ENCODE measurements around the gene MAP7. TPM values are rescaled to one million over a fixed set of nuclear protein-coding genes. Genes with fewer than 3 reads are reported as not detected.
"Not testable (repeated sequence)": the region's sequence is repeated elsewhere in the genome, so short reads cannot be mapped to it uniquely, and the experiment has no call there.

The MAP7 gene
- total RNA-seq, 1 donor from 2014 or later, result 0.06 TPM

DNA sequence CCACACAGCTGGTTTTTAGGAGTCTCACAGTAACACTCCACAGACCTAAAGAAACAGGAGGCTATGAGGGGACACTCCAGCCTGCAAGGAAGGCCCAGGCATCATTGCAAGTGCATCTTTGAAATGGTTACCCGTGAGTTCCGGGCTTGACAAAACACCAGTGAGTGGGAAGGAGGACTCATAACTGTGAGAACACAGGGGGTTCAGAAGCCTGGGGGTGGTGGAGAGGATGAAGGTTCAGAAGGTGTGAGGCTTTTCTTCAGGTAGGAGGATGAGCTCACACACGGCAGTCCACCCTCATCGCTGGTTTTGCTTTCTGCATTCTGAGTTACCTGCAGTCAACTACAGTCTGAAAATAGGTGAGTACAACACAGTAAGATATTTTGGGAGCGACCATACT is 39.9 kb downstream of the MAP7 start:
- no peak for DNase-seq (ENCODE audit: extremely low read depth, low read depth, low spot score)

DNA sequence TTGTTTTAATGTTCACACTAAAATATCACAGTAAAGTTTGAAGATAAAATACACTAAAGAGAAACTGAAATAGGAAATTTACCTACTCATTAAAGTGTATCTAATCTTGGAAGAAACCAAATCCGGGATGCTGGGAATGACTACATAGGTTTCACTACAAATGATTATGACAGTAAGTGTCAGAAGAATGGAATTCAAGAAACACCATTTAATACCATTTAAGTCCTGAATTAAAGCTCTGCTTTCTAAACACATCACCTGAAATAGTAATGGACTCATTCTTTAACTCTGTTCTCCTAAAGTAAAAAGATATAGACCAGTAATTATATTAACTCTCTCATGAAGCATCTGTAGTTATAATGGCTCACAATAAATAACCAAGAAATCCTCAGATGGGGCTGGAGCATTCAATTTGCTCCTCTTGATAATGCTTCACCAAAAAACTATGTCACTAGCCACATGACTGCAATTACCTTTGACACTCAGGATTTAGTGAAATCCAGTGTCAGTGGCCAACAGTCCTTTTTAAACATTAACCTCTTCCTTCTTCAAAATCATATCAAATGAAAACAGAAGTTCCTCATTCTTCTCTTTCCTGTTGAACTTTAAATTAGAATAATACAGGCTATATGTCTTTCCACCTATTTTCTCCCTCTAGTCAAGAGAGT is 41.4 kb downstream of the MAP7 start:
- no peak for DNase-seq (ENCODE audit: extremely low read depth, low read depth, low spot score)

DNA sequence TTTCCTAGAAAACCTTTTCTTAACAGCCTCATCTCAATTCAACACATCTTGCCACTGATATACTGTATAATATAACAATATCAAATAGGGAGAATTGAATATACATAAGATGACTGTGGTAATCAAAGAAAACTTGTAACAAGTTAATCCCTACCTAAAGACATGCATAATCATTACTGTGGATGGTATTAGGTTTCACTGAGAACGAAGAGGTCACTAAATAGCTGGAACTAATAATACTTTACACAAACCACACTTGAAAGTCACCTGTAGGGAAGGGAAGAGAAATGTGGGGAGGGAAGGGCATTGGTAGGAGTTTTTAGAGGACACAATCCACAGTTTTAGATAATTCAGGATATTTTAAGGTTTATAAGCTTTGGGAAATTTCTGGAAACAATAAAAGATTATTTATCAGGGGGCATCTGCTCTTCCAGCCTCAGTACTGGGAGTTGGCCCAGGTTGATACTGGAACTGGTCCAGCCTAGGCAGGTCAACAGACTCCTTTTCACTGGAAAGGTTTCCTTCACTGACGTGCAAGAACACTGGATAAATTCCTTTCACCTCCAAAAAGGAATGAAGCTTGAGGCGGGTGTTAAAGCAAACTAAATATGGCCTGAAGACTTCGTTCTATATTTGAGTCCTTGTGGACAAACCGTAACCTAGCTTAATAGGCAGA is 44.0 kb downstream of the MAP7 start:
- DNase-seq (ENCODE audit: extremely low read depth, low read depth, low spot score), result no peak

DNA sequence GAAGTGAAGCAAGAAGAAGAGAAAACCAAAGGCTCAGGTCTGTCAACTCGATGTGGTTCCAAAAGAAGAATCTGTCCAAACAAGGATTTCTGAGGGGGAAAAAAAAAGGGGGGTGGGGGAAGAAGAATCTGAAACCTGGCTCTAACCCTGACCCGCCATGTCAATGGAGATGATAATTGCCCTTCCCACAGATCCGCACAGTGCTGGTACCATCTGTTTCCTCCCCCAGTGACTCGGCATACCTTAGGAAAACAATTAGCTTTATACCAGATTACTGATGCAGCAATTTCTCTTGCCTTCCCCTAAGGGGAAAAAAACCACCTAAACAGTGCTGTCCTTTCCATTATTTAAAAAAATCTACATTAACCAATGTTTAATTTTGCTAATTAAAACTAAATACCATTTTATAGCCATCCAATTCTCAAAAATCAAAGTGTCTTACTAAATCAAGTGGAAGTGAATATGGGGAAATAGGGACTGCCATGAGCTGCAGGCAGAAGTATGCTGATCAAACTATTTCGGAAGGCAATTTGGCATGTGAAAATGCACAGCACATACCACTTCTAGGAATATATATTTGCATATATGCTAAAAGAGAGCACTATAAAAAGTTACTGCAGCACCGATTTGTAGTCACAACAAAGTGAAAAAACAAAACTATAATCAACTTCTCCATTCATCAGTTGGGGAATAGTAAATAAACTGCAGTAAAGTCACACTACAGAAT is 46.8 kb downstream of the MAP7 start:
- no peak for DNase-seq (ENCODE audit: extremely low read depth, low read depth, low spot score)

DNA sequence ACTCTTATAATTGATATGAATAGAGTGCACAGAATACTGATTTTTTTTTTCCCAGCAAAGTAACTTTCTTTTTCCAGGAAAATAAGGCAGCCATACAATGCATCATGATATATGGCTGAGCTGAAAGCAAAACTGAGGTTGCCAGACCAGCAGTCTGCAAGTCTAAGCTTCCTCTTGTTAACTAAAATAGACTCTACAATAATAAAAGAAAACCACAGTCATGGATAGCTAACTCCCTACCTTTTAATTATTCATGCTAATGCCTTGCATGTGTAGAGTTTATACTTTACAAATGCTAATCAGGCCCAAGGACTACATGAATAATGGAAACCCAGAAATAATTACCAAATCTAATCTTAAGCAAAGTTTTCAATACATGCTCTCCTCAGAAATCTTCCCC is 47.4 kb downstream of the MAP7 start:
- no peak for DNase-seq (ENCODE audit: extremely low read depth, low read depth, low spot score)

DNA sequence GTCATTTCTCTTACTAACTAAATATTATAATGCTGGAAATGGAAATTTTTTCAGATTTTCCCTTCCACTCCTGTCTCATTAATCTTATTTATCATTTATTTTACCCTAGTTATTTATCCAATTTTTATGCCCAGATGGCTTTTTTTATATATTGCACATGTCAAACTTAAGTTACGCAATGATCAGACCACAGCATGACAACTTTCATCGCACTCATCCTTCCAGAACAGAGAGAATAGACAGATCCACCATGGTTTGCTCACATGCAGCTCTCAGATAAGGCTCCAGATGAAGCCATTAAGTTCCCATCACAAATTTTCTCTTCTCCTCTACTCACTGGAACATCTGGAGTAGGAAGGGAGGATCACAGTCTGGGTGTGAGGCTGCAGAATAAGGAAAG is 48.7 kb downstream of the MAP7 start:
- no peak for DNase-seq (ENCODE audit: extremely low read depth, low read depth, low spot score)

DNA sequence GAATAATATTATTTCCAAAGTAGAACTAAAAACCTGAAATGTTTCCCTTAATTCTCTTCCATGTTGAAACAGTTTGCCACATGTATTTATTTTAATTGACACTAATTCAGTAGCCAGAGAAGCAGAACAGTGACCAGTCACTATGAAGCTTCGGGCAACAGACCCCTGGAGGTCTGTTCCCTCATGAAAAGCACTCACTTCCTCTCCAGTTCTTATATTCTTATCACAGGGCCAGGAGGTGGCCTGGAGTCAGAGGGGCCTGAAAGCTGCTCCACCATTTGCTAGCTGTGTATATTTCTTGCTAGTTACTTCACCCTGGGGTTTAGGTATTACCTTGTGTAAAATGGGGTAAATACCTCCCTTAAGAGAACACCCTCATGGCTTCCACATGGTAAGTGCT is 49.1 kb downstream of the MAP7 start:
- no peak for DNase-seq (ENCODE audit: extremely low read depth, low read depth, low spot score)

DNA sequence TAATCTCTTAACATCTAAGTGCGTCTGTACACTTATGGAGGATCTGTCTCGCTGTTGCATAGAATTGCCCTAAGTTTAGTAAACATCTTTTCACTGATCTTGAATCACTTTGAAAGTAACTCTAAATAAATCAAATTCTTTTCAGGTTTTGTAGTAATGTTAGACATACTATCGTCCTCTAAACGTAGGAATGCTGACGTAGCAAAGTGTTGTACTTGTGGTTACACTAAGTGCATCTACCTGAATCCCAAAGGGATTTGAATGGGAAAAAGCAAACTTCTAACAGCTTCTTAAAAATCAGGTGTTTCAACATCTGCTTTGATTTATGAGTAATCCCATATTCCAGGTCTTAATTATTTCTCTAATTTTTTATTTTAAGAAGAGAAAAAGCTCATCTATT is 49.8 kb downstream of the MAP7 start:
- no peak for DNase-seq (ENCODE audit: extremely low read depth, low read depth, low spot score)

DNA sequence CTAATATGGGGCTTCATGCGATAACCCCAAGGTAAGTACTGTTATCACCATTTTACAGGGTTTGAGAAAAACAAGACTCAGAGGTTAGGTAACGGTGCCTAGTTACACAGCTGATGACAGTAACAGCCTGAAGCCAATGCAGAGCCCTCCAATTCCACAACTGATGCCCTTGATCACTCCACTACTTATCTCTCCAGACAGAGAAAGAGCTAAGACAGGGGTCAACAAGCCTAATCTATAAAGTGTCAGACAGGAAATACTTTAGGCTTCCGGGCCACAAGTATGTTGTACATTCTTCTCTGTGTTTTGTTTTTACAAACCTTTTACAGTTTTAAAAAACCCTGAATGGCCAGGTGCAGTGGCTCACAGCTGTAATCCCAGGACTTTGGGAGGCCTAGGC is 50.9 kb downstream of the MAP7 start:
- DNase-seq (ENCODE audit: extremely low read depth, low read depth, low spot score), result no peak

DNA sequence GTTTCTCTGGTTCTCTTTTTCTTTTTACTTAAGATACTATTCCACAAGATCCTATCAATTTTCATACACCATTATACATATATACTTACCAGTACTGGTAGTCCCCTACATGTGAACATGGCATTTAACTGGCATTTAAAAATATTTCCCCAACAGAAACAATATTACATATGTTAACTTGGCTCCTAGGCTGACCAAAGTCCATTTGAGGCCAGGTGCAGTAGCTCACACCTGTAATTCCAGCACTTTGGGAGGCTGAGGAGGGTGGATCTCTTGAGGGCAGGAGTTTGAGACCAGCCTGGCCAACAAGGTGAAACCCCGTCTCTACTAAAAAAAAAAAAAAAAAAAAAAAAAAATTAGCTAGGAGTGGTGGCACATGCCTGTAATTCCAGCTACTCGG is 53.8 kb downstream of the MAP7 start:
- DNase-seq (ENCODE audit: extremely low read depth, low read depth, low spot score), result not testable (repeated sequence)

DNA sequence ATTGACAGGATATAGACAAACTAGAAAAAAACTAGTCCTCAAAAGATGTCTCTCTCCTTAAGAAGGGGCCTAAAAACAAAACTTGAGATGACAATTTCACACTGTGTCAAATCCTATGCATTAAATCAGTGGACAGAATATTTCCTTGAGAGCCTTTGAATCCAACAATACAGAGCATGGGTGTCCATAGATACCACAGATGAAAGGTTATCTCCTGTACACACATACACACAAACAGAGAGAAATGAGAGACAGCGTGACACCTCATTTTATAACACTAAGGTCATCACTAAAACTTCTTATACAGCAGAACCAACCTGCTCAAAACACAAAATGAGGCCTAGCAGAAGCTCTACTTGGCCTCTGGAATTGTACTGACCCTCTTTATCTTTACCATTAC is 55.5 kb downstream of the MAP7 start:
- DNase-seq (ENCODE audit: extremely low read depth, low read depth, low spot score), result no peak

DNA sequence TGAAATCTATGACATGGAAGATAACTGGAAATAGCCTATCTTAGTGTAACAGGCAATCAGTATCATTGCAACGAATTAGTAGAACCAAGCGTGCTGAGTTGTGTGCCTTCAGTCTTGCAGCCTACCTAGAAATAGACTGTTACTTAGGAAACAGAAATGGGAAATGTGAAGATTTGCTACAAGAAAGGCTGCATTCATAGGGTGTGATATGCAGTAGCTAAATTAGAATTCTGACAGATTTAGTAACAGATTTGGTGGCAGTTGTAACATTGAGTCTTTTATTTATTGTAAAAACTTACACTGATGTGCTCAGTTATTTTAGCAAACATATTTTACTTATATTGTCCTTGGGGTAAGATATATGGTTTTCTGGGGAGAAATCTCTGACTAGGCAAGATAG is 56.2 kb downstream of the MAP7 start:
- no peak for DNase-seq (ENCODE audit: extremely low read depth, low read depth, low spot score)

DNA sequence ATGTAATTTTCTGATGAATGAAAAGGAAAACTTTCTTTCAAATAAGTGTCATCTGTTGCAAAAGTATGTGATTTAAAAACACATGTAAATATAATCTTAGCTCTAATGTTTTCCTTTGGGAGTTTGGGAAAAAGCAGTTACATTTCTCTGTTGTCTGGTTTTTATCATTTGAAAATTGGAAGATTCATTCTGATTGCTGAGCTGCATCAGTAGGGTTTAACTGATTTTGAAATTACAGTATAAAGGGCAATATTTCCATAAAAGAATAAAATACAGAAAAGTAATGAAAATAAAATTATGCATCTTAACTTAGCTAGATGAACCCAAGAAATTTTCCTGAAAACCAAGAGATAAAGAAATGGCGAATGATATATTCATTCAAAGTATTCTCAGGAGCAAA is 57.8 kb downstream of the MAP7 start:
- no peak for DNase-seq (ENCODE audit: extremely low read depth, low read depth, low spot score)

DNA sequence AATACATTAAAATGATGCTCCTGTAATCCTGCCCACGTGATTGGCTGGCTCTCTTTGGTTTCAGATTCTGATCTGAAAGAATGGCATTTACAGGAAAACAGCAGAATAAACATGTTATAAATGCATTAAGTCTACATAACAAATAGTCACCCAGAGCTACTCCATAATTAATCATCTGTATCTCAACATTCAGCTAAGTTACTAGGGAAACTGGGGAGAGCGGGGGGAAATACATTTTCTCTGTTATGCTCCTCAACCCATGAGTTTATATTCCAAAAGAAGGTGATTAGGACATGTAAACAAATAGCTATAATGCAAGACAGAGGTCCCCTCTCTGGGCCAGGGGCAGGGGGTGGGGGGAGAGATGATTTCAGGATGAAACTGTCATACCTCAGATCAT is 58.5 kb downstream of the MAP7 start:
- no peak for DNase-seq (ENCODE audit: extremely low read depth, low read depth, low spot score)

DNA sequence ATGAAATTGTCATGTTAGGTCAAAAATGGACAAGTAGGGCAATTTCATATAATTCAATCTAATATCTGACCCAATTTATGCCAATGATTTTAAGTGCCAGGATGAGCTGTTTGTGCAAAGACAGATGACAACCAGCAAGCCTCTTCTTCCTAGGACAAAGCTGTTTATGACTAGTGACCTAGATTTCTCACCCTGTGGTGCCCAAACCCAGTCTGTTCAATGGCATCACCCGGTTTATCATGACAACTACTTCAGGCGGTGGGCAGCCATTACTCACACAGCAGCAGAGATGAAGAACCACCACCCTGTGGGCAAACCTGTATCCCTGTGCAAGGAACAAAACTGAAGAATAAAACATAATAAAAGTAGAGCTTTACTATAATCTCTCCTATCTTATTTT is 59.0 kb downstream of the MAP7 start:
- no peak for DNase-seq (ENCODE audit: extremely low read depth, low read depth, low spot score)

DNA sequence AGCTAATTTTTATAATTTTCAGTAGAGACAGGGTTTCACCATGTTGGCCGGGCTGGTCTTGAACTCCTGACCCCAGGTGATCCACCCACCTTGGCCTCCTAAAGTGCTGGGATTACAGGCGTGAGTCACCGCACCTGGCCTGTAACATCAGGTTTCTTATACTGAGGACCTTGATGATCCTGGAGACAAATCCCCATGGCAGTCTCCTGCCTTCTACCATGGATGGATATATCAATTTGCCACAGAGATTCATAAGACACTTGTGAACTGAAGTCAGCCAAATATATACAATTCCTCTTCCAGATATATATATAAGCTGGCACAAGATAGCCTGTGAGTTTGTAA is 60.6 kb downstream of the MAP7 start:
- not testable (repeated sequence) for DNase-seq (ENCODE audit: extremely low read depth, low read depth, low spot score)

DNA sequence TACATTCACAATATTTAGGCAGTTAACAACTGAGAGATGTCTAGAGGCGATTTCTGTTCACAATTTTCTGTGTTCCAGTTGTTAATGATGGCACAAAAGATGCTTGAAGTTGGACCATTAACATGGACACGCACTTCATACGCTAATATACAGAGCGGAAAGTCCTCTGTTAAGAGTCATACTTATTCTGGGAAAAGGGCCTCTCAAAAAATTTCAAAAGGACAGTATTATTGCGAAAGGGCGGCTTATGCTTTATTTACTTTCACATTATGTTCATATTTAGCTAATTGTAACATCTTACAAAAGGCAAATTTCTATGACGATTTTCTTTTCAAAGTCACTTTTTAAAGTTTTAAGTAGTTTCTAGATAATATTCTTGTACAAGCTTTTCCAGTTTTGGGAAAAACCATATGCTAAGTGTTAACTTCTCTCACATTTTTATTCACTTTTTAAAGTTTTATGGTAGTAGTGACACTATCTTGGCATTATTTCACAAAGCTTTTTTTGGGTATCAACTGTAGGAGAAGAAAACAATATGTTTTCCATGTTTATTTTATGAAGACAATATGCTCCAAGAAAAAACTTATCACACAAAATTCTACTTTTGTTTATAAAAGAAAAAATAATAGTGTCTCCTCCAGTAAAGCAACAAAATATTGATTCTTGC is 62.3 kb downstream of the MAP7 start:
- no peak for DNase-seq (ENCODE audit: extremely low read depth, low read depth, low spot score)

DNA sequence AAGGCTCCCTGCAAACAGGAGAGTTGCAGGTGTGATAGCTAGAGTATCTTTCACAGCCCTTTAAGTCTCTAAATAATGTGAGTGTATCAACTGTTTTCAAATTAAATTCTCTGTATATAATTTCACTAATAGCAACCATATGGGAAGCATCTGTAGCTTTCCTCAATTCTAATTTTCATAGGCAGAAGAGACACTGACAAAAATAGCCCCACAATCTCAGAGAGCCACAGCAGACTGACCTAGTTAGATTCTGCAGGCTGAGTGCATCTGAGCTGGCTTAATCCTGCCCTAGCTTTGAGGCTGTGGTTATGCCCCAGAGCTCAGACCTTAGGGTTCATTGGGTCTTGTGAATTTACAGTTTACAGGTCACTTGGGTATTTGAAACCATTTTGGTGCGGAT is 63.9 kb downstream of the MAP7 start:
- DNase-seq (ENCODE audit: extremely low read depth, low read depth, low spot score), result no peak

DNA sequence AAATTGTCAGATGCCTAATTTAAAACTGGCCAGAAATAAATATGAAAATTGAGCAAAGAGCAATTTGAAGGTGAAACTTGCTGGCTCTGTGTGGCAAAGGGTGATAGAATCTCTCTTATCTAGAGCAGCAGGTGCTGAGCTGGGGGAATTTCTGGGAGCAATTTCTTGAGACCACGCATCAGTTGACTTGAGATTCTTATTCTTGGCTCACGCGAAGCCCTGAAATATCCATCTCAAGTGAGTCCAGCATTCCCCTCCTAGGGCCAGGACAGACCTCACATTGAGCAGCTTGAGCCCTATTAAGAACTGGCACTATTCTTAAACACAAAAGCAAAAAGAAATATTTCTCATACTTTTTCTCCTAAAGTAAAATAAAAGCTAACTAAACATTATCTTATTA is 66.3 kb downstream of the MAP7 start:
- DNase-seq (ENCODE audit: extremely low read depth, low read depth, low spot score), result no peak

DNA sequence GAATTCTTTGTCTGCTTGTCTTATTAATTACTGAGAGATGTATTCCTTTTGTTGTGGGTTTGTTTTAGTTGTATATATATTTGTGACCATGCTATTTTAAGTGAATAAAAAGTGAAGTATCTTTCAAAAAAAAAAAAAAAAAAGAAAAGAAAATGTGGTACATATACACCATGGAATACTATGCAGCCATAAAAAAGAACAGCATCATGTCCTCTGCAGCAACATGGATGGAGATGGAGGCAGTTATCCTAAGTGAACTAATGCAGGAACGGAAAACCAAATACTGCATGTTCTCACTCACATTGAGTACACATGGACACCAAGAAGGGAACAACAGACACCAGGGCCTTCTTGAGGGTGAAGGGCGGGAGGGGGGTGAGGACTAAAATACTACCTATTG is 67.2 kb downstream of the MAP7 start:
- not testable (repeated sequence) for DNase-seq (ENCODE audit: extremely low read depth, low read depth, low spot score)

DNA sequence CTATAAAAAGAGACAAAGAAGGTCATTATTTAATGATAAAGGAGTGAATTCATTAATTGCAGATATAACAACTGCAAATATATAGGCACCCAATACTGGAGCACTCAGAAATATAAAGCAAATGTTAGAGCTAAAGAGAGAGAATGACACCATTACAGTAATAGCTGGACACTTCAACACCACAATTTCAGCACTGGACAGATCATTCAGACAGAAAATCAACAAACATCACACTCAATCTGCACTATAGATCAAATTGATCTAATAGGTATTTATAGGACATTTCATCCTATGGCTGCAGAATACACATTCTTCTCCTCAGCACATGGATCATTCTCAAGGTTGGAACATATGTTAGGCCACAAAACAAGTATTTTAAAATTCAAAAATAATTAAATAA is 72.7 kb downstream of the MAP7 start:
- no peak for DNase-seq (ENCODE audit: extremely low read depth, low read depth, low spot score)

DNA sequence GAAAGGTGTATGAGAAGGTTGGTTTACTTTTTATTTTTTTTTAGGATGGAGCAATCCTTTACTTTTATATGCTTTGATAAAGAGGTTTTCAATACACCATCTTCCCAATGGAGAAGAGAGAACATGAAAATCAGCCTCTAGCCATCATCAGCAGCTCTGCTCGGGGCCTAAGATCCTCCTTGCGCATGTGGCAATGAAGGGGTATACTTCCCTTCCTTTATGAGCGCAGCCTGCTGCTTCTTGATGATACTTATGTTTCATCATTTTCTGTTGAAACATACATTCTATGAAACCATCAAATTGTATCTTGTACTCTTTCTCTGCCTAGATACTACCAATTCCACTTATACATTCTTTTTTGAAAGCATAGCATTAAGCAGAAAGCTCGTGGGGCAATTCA is 74.5 kb downstream of the MAP7 start:
- DNase-seq (ENCODE audit: extremely low read depth, low read depth, low spot score), result no peak
